H1 (cell line): ENCODE measurements around the gene POLR3GL. TPM values are rescaled to one million over a fixed set of nuclear protein-coding genes. Genes with fewer than 3 reads are reported as not detected.

Experiments
- CTCF ChIP-seq, 3 experiments: IDR thresholded peaks; 1 replicate in 2 of 3; 2 replicates in 1 of 3; pipeline versions ENCODE4 v1.5.1 to v1.6.1; 2011; ENCODE audit warnings: low read length in 3 of 3, mild to moderate bottlenecking in 3 of 3, inconsistent platforms in 2 of 3, low read depth in 1 of 3, moderate library complexity in 1 of 3; ENCODE audit not compliant: insufficient read depth in 1 of 3; ENCODE audit errors: control extremely low read depth in 1 of 3
- polyA plus RNA-seq, 7 experiments: library from polyadenylated mRNA; depleted of rRNA in 3 of 7; stranded (reverse) in 5 of 7; unstranded in 2 of 7; fragments of >200 nt in 5 of 7; fragments of 200-250 nt in 2 of 7; gene quantifications; 1 replicate in 5 of 7; 2 replicates in 1 of 7; 4 replicates in 1 of 7; pipeline versions ENCODE4 v1.2.1 to v1.2.3, GENCODE V29; 2011 to 2013; ENCODE audit warnings: missing spikeins in 2 of 7, mixed read lengths in 2 of 7
- total RNA-seq: library from RNA; stranded (reverse); fragmentation: NEBNext Ultra II Directional; extraction: Animal tissue kit (Norgen Biotek cat#: 25700); gene quantifications from 2 replicates; pipeline ENCODE4 v1.2.1, GENCODE V29; 2021

The POLR3GL gene
- total and polyA plus RNA-seq, 2 of the 8 experiments (the other 6 are each of a cell fraction or from before 2014, with no cell fraction given), result 3.1 to 3.9 TPM

- no peak for TF ChIP-seq CTCF (IDR thresholded peaks at IDR 0.05; ENCODE audit: control extremely low read depth in 1 of 3, insufficient read depth in 1 of 3, low read depth in 1 of 3, low read length in 3 of 3)
Observed at GRCh38 chr1:145990249-145990855, 25.9 kb downstream of the POLR3GL start (continued).
